ENCODE measurements around the gene CDH4.

DNA sequence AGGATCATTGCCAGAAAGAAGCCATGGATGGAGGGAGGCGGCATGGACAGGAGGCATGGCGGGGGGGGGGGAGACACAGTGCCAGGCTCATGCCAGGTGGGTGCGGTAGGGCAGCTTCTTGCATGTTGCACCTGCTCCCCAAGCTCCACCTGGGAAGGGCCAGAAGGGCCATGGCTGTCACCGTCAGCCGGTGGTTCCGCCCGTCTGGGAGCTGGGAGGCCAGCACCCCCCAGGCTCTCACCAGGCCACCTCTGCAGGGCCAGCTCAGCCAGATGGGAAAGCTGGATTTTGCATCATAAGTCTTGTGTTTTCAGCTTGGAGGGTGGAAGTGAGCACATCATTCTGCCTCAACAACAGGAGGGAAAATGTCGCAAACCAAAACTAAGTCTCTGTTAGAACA lies 409.0 kb downstream of the CDH4 start:
- no peak for TF ChIP-seq EZH2 (IDR thresholded peaks at IDR 0.05; ENCODE audit: borderline replicate concordance, low read depth, low read length, severe bottlenecking)
- TF ChIP-seq, protein P1, sequence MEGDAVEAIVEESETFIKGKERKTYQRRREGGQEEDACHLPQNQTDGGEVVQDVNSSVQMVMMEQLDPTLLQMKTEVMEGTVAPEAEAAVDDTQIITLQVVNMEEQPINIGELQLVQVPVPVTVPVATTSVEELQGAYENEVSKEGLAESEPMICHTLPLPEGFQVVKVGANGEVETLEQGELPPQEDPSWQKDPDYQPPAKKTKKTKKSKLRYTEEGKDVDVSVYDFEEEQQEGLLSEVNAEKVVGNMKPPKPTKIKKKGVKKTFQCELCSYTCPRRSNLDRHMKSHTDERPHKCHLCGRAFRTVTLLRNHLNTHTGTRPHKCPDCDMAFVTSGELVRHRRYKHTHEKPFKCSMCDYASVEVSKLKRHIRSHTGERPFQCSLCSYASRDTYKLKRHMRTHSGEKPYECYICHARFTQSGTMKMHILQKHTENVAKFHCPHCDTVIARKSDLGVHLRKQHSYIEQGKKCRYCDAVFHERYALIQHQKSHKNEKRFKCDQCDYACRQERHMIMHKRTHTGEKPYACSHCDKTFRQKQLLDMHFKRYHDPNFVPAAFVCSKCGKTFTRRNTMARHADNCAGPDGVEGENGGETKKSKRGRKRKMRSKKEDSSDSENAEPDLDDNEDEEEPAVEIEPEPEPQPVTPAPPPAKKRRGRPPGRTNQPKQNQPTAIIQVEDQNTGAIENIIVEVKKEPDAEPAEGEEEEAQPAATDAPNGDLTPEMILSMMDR (IDR thresholded peaks at IDR 0.05; ENCODE audit: borderline replicate concordance, extremely low read depth, low read length, poor library complexity, severe bottlenecking): no peak
